ENCODE measurements around the gene MPIG6B.
"Not testable (repeated sequence)": the region's sequence is repeated elsewhere in the genome, so short reads cannot be mapped to it uniquely, and the experiment has no call there.

MPIG6B gene

DNA sequence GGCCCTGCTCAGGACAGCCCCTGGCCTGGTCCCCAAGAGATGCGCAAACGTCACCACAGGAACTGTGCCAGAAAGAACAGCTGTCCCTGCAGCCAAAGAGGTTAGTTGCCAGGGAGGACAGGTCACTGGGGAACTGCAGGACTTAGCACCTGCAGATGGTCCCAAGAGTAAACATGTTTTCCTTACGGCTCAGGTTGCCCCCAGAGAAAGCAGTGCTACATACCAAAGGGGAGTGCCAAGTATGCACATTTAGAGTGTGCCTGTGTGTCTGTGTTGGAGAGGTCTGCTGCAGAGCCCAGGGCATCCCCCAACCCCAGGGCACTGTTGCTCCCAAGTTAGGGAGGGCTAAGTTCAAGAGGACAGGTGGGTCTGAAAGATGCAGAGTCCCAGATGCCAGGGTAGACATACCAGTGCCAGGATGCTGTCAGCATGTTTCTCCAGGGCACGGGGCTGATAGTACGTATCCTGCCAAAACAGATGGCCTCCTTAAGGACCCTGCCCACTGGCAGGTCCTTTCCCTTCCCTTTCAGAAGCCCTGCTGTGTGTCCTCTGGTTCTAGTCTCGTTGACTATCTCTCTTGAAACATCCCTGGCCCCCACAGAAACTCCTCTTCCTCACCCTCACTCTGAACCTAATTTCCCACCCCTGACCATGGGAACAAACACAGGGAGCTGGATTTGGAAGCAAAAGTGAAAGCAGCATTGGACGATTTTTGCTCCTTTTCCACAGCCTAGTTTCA lies 21.3 kb upstream of the MPIG6B start:
- no peak for DNase-seq (ENCODE audit: low read depth in 2 of 2)

DNA sequence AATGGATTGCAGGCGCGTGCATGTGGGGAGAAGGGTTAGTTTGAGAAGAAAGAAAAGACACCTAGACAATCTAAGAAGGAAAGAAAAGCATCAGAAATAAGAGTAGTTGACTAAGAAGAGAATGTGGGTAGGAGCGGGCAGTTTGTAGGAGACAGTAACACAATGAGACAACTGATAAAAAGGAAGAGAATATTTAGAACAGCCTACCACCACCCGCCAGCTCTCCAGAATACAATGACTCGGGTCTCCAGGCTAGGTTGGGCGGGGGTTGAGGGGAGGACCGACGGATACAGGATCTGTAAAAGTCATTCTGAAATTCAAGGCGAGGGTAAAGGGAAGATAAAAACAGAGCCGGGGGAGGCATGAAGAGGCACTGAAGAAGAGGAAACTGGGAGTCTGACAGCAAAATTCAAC lies 20.8 kb upstream of the MPIG6B start:
- DNase-seq (ENCODE audit: low read depth in 2 of 2) = no peak

DNA sequence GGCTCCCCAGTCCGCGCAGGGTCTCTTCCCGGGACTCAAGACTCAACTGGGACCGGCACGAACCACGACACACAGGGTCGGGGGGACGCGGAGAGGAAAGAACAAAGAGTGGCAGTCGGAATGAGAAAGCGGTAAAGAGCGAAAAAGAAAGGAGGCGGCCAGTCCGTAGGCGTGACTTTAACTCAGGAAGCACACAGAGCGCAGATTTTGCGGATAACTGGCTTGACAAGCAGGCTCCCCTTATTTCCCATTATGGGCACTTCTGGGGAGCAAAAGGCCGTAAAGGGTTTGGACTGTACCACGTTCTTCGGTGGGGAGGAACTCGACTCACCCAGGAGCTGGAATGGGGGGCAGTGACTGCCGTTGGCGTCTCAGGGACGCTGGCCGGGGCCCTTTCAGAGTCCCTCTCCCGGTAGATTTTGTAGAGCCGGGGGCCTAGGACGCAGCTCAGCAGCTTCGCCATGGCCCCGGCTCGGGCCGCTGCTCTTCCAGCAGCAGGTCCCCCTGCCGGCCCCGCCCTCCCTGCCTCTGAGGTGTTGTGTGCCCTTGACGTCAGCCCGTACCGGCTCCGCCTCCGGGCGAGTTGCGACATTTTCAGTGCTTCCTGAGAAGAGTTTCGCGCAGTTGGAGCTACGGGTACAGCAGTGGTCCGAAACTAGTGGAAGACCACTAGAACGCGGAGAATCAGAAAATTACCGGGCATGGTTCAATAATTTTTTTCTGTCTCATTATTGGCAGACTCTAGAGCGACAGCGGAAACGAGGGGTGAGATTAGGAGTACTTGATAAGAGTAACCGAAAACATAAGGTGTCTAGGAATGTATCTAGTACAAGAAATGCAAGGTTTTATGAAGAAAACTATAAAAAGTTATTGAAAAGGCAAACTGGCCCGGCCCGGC lies 20.1 kb upstream of the MPIG6B start, which contains the start of gene ABHD16A:
Gene ABHD16A, minus strand, starts transcription at position 506 of the 898 bp plus-strand sequence. Its CDS starts 43 bp downstream, at position 463.
- DNase-seq (ENCODE audit: low read depth in 2 of 2) = peak; percentile 93 to 95

DNA sequence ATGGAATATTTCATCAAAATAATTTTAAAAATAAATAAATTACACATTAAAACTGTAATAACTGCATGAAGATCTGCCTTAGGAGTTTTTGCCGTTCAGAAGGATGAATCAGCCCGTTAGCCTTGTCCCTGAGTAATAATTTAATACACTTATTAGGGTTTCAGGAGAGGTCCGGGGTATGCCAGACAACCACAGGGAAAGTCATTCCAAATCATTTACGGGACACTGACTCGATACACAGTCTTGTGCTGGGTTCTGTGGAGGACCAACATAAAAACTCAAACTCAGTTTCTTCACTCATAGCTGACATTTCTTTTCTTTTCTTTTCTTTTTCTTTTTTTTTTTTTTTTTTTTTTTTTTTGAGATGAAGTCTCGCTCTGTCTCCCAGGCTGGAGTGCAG lies 17.2 kb upstream of the MPIG6B start:
- DNase-seq (ENCODE audit: low read depth in 2 of 2) = no peak

DNA sequence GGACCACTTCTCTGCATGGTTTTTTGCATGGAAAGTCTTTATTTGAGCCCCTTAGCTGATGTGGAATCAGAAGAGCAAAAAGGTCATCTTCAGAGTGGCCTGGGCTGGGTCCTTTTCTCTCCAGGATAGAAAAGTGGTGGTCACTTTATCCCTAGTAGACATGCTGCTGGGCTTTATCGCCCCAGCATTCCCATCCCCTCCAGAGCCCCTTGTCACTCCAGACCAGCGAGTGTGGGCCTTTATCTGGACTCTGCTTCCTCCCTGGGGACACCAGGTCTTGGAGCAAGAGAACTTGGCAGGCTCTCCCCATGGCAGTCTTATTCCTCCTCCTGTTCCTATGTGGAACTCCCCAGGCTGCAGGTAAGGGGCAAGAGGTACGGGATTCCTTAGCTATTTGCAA lies 16.6 kb upstream of the MPIG6B start, which contains the start of gene LY6G6F:
Gene LY6G6F, plus strand, starts transcription at position 268 of the 400 bp plus-strand sequence. Its CDS starts 41 bp downstream, at position 309.
- DNase-seq (ENCODE audit: low read depth in 2 of 2) = no peak

DNA sequence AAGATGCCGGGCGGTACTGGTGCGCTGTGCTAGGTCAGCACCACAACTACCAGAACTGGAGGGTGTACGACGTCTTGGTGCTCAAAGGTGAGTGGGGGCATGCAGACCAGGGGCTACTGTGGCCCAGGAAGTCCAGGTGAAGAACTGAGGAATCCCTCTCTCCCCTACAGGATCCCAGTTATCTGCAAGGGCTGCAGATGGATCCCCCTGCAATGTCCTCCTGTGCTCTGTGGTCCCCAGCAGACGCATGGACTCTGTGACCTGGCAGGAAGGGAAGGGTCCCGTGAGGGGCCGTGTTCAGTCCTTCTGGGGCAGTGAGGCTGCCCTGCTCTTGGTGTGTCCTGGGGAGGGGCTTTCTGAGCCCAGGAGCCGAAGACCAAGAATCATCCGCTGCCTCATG lies 15.5 kb upstream of the MPIG6B start:
- DNase-seq (ENCODE audit: low read depth in 2 of 2) = no peak

DNA sequence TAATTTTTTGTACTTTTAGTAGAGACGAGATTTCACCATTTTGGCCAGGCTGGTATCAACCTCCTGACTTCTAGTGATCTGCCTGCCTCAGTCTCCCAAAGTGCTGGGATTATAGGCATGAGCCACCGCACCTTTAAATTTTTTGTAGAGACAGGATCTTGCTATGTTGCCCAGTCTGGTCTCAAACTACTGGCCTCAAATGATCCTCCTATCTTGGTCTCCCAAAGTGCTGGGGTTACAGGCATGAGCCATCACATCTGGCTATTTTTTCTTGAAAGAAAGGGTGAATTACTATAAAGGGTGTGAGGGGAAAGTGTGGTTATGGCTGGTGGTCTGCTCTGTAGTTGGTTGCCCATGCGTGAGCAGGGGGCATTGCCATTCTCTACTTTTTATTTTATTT lies 14.9 kb upstream of the MPIG6B start:
- DNase-seq (ENCODE audit: low read depth in 2 of 2) = no peak

DNA sequence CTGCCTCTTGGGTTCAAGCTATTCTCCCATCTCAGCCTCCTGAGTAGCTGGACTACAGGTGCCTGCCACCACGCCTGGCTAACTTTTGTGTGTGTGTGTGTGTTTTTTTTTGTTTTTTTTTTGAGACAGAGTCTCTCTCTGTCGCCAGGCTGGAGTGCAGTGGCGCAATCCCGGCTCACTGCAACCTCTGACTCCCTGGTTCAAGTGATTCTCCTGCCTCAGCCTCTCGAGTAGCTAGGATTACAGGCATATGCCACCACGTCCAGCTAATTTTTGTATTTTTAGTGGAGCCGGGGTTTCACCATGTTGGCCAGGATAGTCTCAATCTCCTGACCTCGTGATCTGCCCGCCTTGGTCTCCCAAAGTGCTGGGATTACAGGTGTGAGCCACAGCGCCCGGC lies 14.0 kb upstream of the MPIG6B start:
- not testable (repeated sequence) for DNase-seq (ENCODE audit: low read depth in 2 of 2)

DNA sequence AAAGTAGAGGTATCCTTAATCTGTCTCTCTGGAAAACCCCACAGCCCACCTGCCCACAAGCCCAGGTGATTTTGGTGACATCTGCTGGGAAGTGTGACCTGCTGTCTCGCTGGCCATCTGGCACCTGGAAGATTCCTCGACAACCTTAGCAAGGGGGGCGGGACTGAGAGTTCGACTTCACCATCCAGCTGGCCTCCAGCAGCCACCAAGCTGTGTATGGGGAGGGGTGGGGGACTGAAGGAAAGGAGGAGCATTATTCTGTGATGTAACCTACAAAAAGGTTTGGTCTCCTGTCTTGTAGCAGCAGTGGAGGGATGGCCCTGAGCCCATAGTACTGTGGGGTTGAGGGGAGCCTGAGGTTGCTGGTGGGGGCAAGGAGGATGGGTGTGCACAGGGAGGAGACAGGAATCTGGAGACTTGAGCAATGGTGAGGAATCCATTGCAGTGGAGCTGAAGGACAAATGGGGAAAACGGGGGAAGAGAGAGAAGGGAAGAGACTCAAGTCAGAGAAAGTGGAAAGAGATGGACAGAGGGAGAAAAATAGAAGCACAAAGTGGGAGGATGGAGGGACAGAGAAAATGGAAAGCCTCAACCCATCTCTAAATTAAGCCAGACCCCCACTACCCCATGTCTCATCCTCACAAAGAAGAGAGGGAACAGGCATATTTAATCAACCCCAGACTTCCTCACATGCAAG lies 12.5 kb upstream of the MPIG6B start:
- DNase-seq (ENCODE audit: low read depth in 2 of 2) = no peak

DNA sequence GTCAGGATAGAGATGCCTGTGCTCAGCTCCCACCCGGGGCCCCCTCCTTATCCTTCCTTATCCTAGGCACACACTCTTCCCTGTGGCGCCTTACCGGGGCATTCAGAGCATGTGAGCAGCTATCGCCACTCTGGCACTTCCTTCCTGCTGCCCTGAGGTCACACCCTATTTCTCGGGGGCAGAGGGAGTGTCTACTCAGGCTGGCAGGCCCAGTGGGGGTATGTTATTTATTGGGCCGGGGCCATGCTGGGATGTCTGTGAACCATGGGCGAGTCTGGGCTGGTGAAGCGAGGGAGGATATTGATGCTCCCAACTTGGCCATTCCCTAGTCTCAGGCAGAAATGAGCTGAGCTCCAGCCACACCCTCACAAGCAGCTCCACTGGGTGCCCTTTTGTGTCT lies 11.9 kb upstream of the MPIG6B start:
- DNase-seq (ENCODE audit: low read depth in 2 of 2) = no peak

DNA sequence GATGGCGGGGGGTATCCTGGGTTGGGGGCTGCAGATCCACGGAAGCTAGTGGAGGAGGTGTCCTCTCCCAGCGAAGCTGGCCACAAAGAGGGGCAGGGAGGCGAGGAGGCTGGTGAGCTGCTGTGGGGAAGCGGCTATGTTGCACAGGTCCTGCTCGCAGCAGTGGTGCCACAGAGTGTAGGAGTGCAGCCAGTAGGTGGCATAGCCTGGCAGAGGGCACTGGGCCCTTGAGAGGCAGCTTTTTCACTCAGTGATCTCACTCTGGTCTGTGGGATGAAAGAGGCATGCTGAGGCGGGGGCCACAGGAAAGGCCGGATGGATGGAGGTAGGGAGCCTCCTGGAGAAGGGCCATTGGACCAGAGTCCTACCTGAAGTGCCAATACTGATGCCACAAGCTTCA lies 10.9 kb upstream of the MPIG6B start:
- no peak for DNase-seq (ENCODE audit: low read depth in 2 of 2)

DNA sequence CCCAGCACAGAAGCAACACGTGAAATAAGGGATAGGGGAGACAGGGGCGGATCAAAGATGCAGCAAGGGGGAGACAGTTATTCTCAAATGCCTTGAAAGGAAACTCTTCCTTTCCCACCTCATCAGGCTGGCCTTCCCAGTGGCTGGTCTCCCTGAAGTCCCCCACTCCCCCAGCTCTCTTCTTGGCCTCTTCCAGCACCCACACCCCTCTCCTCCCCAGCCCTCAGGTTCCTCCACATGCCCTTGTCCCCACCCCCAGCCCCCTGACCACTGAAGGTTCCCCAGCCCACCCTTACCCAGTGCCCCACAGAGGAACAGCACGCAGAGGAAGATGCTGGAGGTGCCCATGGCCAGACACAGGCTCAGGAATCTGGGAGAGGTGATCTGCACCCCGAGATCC lies 9.7 kb upstream of the MPIG6B start:
- no peak for DNase-seq (ENCODE audit: low read depth in 2 of 2)

DNA sequence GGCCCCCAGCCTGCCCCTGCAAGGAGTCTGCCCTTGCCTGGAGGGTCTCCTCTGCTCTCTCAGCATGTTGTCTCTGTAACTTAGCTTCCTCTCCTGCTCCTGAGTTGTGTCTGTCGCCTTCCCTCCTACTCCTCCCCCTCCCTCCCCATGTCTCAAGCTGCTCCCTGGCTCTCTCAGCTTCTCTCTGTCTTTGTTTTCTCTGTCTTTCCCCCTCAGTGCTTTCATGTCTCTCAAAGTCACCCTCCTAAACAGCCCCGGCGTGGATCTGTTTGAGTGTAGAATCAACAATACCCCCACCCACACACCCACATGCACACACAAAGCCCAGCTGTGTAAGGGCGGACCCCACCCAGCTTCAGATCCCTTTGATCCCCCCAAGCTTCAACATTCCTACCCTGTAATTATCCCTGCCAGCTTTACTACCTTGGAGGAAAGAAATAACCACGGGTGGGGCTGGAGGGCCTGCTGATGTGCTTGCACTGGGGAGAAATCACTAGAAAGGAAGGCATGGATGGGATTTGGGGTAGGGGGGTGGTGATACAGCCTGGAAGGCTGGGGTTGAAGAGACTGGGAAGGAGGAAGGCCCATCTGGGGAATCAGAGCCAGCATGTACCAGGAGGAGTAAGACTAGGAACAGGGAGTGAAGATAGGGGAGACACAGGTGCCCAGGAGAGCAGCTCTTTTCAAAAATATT lies 9.0 kb upstream of the MPIG6B start:
- no peak for DNase-seq (ENCODE audit: low read depth in 2 of 2)

DNA sequence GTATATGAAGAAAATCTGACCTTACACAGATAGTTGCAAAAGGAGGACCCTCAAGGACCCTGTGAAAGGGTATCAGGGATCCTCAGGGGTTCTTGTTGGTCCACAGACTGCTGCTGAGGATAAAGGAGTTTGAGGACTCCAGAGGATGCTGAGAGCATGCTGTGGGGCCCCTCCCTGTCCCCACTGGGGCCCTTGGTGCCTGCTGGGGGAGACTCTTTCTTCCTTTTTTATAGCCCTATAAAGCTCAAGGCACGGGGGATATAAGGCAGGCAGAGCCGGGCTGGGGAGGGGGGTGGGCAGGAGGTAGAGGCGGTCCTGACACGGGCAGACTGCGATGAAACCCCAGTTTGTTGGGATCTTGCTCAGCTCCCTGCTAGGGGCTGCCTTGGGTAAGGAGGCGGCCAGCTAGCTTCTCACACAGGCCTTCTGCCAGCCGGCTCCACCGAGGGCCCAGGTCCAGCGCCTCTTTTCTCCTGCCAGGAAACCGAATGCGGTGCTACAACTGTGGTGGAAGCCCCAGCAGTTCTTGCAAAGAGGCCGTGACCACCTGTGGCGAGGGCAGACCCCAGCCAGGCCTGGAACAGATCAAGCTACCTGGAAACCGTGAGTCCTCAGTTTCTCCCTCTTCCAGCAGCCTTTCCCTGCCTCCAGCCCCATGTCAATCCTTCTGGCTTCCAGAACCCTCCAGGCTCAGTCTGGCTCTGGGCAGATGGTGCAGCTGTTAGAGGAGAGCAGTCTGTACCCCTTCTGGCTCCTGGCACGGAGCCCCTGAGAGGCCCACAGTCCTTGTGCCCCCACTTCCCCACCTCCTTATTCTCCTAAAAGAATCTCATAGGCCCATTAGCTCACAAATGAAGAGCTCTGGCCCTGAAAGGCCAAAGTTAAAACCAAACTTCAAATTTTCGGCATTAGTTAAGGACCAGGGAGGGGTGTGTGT lies 7.9 kb upstream of the MPIG6B start, which contains the start of gene LY6G6D:
Gene LY6G6D, plus strand, starts transcription at position 327 of the 937 bp plus-strand sequence. Its CDS starts 8 bp downstream, at position 335.
- no peak for DNase-seq (ENCODE audit: low read depth in 2 of 2)

DNA sequence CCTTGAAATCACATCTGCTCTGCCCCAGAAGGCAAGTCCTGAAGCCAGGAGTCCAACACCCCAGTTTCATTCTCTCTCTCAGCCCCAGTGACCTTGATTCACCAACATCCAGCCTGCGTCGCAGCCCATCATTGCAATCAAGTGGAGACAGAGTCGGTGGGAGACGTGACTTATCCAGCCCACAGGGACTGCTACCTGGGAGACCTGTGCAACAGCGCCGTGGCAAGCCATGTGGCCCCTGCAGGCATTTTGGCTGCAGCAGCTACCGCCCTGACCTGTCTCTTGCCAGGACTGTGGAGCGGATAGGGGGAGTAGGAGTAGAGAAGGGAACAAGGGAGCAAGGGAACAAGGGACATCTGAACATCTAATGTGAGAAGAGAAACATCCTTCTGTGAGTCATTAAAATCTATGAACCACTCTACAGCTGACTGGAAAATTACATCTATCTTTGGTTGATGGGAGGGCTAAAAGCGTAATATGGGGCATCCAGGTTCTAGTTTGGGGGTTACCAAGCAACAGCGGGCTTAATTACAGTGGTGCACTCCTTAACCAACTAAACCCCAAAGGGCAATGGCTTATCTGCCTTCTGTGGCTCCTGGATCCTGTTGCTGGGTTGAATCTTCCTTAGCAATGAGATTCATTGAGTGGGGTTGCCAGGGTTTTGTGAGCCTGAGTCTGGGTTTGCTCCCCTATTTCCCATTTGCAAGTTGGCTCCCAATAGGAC lies 5.5 kb upstream of the MPIG6B start:
- no peak for DNase-seq (ENCODE audit: low read depth in 2 of 2)

DNA sequence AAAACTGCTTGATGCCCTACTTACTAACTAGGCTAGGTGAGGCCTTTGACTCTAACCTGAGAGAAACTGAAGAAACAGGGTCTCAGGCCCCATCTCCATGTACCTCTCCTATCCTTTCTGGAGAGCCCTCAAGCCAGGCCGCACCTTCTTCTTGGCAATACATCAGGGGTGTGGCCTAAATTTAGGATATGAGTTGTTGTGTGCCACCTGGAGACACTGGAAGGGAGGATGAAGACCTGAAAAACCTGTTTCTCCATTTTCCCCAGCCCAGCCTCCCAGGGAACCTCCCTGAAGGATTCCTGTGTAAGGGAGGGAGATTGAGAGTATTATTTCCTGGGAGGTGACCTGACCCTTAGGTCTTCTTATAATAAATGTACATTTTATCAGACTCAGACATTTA lies 4.9 kb upstream of the MPIG6B start:
- DNase-seq (ENCODE audit: low read depth in 2 of 2) = no peak

DNA sequence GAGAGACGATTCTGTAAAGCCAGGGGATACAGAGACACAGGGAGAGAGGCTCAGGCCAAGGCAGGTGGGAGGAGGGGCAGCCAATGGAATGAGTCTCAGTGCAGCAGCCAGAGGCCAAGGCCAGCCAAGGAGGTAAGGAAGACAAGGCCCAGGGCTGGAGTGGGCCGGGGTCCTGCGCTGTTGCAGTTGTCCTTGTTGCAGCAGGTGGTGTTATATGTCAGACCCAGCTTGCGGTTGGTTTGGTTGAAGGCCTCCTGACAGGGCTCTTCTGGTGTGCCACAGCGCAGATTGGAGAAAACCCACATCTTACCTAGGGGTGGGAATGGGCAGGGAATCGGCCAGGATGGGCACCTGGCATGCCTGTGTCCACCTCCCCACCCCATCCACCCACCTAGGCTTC lies 4.2 kb upstream of the MPIG6B start:
- no peak for DNase-seq (ENCODE audit: low read depth in 2 of 2)

DNA sequence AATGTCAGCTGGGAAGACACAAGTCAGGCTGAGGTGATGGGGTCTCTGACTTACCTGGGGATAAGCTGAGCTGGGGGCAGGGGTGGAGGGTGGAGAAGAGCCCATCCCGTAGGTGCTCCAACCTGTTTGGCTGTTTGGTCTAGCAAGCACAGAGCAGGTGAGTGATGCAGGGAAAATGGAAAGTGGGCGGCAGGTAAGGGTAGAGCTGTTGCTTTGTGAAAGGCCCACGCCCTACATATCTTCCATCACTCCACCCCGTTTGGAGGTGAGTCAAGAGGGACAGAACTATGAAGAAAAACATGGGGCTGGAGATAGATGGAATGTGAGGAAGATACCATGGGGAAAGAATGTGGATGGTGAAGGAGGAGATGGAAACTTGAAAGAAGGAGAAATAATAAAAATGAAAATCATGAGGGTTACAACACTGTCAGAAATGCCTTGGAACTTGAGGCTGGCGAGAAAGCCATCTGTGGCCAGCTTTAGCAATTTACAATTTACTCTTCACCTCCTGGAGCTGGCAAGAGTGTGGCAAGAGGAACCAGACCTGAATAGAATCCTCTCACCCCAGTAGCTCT lies 2.9 kb upstream of the MPIG6B start:
- no peak for DNase-seq (ENCODE audit: low read depth in 2 of 2)

DNA sequence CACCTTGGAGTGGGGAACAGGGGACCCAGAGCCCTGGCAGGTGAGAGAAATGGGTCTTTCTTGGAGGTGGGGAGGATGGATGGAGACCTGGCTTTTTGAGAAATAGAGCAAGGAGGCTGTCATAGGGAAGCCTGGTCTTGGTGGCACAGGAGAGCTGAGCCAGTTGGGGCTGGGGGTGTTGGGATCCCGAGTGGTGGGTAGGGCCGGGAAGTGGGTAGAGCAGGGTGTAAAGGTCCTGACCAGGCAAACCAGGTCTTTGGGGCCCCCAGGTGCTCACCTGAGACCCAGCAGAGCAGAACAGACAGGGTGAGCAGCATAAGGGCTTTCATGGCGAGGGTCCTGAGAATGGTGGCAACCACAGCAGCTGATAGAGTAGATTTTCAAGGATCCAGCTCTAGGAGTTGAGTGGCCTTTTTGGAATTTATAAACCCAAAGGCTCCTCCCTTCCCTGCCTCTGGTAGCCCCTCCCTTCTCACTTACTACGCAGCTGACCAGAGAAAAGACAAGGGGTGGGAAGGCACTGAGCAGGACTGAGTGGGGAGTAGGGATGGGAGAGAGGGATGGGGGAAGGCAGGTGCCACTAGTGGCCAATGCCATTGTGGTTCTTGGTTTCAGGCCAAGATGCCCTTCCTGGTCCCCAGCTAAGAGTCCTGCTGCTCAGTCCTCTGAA lies 1.7 kb upstream of the MPIG6B start, which contains the start of gene LY6G6C:
Gene LY6G6C, minus strand, starts transcription at position 396 of the 670 bp plus-strand sequence. Its CDS starts 67 bp downstream, at position 329.
- DNase-seq (ENCODE audit: low read depth in 2 of 2) = no peak
